NCI-H1092 treated with DMSO at 0.1 percent for 48 hours (cell line): Measurements from ENCODE around the gene DAZAP1.

Source experiments
- DNase-seq: peaks from one replicate; lab custom pipeline; 2025; lab: John Stamatoyannopoulos, UW

The DAZAP1 gene

DNA sequence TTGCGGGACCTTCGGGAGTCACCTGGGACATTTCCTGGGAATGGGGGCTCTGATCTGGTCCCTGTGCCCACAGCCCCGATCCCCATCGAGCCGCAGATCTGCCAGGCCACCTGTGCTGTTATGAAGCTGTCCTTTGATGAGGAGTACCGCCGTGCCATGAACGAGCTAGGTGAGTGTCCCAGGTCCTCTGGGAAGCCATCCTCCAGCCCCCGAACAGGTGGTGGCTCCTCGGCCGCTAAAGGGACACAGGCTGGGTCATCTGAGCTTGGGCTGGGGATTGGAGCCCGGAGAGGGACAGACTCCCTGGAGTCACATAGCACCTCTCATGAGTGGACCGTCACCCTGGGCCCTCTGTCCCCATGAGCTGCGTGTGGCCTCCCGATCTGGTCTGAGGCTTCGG, 50.5 kb downstream of the DAZAP1 start:
- DNase-seq: no peak

DNA sequence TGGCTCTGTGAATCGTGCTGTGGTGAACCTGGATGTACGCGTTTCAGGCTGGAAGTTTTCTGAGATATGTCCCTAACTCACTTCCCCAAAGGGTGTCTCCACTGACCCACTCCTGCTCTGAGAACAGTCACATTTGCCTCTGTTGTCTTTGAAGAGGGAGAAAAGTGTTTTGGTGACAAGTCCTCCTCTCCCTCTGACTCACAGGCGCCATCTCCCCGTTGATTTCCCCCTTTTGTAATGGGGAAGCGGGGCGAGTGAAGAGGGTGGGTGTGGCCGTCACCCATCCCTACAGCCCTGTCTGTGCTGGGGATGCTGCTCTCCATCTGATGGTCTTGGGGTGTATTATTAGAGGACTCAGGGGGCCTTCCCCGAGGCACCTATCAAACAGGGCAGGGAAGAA, 52.1 kb downstream of the DAZAP1 start:
- DNase-seq: no peak

DNA sequence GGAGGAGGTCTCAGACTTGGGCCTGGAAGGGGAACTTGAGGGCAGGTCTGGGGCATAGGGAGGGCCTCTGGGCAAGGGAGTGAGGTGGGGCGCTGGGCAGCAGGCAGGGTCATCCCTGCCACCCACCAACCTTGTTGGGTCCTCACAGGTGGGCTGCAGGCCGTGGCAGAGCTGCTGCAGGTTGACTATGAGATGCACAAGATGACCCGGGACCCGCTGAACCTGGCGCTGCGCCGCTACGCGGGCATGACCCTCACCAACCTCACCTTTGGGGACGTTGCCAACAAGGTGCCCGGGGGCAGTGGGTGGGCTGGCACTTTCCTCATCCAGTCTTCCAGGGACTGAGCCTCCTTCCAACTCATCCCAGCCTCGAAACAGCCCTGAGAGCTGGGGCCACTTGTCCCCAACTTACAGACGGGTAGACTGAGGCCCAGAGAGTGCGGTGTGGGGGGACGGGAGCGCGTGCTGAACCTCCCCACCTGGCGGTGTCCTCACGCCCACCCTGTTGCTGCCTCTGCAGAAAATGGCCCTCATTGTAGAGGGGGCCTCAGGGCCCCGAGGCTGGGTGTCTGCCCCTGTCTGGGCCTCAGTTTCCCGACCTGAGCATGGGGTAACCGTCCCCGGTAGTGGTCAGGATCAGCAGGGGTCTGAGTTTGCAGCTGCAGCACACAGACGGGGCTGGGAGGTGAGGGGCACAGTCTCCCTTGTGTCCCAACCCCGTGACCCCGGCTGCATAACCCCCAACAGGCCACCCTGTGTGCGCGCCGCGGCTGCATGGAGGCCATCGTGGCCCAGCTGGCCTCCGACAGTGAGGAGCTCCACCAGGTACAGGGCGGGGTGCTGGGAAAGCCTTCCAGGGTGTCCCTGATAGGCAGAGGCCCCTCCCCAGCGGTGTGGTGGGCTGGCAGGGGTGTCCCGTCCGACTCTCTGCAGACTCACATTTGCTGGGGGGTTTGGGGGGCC, 52.9 kb downstream of the DAZAP1 start:
- DNase-seq: no peak

DNA sequence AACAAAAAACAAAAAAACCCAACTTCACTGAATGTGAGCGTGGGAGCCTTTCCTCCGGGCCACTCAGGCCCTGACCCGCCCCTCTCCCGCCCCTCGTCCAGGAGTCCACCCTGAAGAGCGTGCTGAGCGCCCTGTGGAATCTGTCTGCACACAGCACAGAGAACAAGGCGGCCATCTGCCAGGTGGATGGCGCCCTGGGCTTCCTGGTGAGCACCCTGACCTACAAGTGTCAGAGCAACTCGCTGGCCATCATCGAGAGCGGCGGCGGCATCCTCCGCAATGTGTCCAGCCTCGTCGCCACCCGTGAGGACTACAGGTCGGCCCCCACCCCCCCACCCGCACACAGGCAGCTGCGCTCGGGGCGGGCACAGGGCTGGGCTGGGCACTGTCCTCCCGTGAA, 54.5 kb downstream of the DAZAP1 start:
- no peak for DNase-seq

DNA sequence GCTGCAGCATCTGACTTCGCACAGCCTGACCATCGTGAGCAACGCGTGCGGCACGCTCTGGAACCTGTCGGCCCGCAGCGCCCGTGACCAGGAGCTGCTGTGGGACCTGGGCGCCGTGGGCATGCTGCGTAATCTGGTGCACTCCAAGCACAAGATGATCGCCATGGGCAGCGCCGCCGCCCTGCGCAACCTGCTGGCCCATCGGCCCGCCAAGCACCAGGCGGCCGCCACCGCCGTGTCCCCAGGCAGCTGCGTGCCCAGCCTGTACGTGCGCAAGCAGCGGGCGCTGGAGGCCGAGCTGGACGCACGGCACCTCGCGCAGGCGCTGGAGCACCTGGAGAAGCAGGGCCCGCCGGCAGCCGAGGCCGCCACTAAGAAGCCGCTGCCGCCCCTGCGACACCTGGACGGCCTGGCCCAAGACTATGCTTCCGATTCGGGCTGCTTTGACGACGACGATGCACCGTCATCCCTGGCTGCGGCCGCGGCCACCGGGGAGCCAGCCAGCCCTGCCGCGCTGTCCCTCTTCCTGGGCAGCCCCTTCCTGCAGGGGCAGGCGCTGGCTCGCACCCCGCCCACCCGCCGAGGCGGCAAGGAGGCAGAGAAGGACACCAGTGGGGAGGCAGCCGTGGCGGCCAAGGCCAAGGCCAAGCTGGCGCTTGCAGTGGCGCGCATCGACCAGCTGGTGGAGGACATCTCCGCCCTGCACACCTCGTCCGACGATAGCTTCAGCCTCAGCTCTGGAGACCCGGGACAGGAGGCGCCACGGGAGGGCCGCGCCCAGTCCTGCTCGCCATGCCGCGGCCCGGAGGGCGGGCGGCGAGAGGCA, 58.0 kb downstream of the DAZAP1 start:
- no peak for DNase-seq

DNA sequence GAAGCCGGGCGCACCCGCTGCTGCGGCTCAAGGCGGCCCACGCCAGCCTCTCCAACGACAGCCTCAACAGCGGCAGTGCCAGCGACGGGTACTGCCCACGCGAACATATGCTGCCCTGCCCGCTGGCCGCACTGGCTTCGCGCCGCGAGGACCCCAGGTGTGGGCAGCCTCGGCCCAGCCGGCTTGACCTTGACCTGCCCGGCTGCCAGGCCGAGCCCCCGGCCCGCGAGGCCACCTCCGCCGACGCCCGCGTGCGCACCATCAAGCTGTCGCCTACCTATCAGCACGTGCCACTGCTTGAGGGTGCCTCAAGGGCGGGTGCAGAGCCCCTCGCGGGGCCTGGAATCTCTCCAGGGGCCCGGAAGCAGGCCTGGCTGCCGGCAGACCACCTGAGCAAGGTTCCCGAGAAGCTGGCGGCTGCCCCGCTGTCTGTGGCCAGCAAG, 58.7 kb downstream of the DAZAP1 start:
- no peak for DNase-seq

DNA sequence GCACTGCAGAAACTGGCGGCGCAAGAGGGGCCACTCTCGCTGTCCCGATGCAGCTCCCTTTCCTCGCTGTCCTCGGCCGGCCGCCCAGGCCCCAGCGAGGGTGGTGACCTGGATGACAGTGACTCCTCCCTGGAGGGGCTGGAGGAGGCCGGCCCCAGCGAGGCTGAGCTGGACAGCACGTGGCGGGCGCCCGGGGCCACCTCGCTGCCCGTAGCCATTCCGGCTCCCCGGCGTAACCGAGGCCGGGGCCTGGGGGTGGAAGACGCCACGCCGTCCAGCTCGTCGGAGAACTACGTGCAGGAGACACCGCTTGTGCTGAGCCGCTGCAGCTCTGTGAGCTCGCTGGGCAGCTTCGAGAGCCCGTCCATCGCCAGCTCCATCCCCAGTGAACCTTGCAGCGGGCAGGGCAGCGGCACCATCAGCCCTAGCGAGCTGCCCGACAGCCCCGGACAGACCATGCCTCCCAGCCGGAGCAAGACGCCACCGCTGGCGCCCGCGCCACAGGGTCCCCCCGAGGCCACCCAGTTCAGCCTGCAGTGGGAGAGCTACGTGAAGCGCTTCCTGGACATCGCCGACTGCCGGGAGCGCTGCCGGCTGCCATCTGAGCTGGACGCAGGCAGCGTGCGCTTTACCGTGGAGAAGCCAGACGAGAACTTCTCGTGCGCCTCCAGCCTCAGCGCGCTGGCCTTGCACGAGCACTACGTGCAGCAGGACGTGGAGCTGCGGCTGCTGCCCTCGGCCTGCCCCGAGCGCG, 59.3 kb downstream of the DAZAP1 start:
- no peak for DNase-seq

DNA sequence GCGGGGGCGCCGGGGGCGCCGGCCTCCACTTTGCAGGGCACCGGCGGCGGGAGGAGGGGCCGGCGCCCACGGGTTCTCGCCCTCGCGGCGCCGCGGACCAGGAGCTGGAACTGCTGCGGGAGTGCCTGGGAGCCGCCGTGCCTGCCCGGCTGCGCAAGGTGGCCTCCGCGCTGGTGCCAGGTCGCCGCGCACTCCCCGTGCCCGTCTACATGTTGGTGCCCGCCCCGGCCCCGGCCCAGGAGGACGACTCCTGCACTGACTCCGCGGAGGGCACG, 59.8 kb downstream of the DAZAP1 start:
- DNase-seq: no peak

DNA sequence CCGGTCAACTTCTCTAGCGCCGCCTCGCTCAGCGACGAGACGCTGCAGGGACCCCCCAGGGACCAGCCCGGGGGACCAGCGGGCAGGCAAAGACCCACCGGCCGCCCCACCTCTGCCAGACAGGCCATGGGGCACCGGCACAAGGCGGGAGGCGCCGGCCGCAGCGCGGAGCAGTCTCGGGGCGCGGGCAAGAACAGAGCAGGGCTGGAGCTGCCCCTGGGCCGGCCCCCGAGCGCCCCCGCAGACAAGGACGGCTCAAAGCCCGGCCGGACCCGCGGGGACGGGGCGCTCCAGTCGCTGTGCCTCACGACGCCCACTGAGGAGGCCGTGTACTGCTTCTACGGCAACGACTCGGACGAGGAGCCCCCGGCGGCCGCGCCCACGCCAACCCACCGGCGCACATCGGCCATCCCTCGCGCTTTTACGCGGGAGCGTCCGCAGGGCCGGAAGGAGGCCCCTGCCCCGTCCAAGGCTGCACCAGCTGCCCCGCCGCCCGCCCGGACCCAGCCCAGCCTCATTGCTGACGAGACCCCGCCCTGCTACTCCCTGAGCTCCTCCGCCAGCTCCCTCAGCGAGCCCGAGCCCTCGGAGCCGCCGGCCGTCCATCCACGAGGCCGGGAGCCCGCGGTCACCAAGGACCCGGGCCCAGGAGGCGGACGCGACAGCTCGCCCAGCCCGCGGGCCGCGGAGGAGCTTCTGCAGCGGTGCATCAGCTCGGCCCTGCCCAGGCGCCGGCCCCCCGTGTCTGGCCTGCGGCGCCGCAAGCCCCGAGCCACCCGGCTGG, 60.3 kb downstream of the DAZAP1 start:
- no peak for DNase-seq

DNA sequence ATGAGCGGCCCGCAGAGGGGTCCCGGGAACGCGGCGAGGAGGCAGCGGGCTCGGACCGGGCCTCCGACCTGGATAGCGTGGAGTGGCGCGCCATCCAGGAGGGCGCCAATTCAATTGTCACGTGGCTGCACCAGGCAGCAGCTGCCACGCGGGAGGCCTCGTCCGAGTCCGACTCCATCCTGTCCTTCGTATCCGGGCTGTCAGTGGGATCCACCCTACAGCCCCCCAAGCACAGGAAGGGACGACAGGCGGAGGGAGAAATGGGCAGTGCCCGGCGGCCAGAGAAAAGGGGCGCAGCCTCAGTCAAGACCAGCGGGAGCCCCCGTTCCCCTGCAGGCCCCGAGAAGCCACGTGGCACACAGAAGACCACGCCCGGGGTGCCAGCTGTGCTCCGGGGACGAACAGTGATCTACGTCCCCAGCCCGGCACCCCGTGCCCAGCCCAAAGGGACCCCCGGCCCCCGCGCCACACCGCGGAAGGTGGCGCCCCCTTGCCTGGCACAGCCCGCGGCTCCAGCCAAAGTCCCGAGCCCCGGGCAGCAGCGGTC, 61.0 kb downstream of the DAZAP1 start:
- DNase-seq: no peak

DNA sequence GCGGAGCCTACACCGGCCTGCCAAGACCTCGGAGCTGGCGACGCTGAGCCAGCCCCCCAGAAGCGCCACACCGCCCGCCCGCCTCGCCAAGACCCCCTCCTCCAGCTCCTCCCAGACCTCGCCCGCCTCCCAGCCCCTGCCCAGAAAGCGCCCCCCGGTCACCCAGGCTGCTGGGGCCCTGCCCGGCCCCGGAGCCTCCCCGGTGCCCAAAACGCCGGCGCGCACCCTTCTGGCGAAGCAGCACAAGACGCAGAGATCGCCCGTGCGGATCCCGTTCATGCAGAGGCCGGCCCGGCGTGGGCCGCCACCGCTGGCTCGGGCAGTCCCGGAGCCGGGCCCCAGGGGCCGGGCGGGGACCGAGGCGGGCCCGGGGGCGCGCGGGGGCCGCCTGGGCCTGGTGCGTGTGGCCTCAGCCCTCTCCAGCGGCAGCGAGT, 61.5 kb downstream of the DAZAP1 start:
- DNase-seq: no peak

DNA sequence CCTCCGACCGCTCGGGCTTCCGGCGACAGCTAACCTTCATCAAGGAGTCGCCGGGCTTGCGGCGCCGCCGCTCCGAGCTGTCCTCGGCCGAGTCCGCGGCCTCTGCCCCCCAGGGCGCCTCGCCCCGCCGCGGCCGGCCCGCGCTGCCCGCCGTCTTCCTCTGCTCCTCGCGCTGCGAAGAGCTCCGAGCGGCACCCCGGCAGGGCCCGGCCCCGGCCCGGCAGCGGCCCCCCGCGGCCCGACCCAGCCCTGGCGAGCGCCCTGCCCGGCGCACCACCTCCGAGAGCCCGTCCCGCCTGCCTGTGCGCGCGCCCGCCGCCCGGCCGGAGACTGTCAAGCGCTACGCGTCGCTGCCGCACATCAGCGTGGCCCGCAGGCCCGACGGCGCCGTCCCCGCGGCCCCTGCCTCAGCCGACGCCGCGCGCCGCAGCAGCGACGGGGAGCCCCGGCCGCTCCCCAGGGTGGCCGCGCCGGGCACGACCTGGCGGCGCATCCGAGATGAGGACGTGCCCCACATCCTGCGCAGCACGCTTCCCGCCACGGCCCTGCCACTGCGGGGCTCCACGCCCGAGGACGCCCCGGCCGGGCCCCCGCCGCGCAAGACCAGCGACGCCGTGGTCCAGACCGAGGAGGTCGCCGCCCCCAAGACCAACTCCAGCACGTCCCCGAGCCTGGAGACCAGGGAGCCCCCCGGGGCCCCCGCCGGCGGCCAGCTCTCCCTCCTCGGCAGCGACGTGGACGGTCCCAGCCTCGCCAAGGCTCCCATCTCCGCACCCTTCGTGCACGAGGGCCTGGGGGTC, 62.1 kb downstream of the DAZAP1 start:
- no peak for DNase-seq

DNA sequence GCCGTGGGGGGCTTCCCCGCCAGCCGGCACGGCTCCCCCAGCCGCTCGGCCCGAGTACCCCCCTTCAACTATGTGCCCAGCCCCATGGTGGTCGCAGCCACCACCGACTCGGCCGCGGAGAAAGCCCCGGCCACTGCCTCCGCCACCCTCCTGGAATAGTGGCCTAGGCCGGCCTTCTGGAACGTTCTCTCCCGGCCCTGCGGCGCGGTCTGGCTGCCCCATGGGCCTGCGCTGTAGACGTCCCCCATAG, 62.6 kb downstream of the DAZAP1 start:
- no peak for DNase-seq

DNA sequence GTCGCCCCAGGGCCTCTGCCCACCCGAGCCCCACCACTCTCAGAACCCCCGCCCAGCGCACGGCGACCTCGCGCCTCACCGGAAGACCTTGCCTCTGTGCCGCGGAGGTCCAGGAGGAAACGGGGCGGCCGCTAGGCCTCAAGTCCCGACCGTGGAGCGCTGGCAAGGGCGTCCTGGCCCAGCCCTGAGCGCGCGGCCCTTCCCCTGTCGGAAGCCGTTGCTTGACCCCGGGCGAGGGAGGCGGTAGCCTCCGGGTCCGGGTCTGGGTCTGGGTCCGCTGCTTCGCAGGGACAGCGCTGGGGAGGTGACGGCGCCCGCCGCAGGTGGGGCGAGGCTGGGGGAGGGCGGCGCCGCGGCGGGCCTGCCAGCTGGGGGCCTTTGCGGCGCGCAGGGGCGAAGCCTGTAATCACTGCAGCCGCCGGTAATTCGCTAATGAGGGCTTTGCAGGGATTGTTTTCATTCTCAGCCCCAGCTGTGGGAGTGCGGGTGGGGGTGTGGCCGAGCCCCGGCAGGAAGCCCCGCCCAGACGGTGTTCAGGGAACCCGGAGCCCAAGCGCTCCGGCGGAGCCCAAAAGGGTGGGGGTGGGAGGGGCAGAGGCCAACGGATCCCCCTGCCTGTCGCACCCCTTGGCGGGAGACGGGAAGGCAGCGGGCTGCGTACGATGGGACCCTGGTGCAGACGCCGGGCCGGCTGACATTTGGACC, 63.1 kb downstream of the DAZAP1 start:
- DNase-seq: no peak

DNA sequence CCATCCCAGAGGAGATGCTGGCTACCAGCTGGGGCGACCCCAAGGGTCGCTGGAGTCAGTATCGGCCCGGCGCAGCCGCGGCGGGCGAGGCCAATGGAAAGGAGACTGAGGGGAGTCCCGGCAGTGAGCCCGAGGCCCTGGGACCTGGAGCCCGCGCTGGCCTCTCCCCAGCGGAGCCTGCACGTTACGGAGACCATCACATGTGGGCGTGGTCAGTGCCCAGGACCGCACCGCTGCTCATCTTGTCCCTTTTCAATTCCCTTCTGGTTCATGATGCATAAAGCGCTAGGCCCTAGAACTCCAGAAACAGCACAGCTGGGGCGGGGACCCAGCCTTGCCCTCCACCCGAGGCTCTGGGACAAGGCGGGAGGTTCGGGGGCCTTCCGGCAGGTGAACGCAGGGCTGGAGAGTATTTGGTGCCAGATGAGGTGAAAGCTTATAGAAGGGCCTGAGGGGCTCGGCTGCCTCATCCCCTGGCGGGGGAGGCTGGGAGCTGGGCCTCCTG, 63.7 kb downstream of the DAZAP1 start:
- DNase-seq: no peak

DNA sequence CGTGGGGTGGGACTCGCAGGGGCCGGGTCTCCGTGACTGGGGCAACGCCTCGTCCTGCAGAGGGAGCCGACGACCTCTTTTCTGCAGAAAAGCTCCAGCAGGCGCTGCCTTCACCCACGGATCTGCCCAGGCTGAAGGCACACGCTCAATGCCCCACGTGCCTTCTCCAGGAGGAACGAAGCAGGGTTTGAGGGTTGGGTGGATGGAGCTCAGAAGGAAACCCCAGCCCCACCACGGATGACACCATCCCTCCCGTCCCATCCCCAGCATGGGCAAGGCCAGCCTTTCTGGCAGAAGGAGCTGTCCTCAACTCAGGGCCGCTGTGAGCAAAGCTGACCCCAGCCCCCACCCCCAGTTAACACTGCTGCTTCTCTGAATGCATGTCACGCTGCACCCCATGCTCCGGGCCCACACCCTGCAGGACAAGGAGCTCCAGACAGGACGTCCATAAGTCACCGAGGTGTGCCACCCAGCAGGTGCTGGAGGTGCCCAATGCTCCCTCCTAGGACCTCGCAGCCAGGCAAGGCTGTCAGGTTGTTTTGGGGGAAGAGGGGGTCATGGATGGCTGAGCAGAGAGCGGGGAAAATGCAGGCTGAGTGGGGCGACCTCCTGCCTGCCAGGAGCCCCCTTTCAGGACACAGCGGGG, 64.3 kb downstream of the DAZAP1 start:
- DNase-seq: no peak

DNA sequence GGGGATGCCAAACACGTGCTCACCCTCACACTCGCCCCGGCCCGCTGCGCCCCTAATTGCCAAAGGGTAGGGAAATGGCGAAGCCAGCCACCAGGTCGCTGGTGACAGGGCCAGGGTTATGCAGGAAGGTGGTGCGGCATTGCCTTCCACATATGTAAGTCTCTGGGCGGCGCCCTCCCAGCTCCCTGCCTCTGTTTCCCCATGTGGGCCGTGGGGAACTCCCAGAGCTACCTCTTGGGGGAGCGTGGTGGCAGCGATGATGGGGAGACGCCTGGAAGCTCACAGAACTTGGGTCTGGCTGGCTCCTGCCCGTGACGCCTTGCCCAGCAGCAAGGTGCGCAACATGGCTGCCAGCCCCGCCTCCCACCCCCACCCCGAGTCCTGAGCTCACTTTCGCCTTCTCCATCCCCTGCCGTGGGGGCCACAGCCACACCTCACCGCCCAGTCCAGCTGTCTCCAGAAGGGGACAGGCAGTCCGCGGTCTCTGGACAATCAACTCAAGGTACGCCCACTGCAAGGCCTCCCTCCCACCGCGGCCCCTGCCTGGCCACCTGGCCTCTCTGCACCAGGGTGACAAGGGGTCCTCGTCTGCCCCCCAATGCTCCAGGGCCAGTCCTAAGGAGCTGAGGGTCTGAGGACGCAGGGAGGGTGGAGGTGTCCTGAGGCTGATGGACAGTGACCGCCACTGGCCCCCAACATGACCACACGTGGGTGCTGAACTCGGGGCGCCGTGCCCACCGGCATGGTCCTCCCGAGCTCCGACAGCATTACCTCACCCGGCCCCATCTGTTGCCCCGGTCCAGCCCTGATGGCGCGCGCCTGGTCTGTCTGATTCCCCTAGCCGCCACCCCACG, 65.1 kb downstream of the DAZAP1 start:
- DNase-seq: no peak

DNA sequence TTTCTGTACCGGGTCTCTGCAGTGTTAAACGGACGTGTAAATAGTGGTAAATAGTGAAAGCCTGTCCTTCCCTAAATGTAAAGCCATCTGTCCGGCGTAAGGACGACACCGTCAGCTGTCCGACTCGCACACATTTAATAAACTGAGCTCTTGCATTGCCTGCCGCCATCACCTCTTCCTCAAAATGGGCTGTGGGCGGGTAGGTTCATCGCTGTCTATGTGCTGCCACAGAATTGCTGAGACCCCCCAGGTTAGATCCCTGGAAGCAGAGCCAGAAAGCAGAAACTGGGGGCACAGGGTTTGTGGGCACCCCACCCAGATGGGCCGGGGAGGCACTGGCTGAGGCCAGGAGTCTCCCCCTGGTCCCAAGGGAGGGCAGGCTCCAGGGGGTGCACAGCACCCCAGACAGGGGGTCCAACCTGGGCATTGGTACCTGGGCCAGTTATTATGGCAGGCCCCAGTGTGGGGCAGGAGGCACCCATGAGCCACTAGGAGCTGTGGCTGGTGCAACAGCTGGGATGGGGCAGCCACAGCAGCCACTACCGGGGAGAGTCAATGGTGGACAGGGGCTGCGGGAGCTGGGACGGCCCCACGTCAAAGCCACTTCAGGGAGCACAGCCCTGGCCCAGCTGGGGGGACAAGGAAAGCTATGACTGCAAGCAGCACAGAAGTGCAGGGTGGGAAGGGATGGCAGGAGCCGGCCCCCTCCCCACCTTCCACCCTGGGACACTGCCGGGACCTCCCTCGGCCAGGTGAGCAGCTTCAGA, 65.9 kb downstream of the DAZAP1 start:
- no peak for DNase-seq
